ENCODE data around the gene STPG3.

- TF ChIP-seq POLR2AphosphoS5 (IDR thresholded peaks at IDR 0.05; ENCODE audit: low read depth, low read length): no peak
- TF ChIP-seq REST (IDR thresholded peaks at IDR 0.05; ENCODE audit: insufficient read depth in 1 of 2, low read depth in 2 of 2, low read length in 2 of 2): no peak
Measured at GRCh38 chr9:137275588-137276472, 24.7 kb downstream of the STPG3 start.

Measured in PFSK-1 (cell line).